ENCODE measurements around the gene CSMD2.

Gene CSMD2

GRCh38 chr1:33624261-33624990 lies 540.6 kb downstream of the CSMD2 start:
- DNase-seq = no peak

DNA sequence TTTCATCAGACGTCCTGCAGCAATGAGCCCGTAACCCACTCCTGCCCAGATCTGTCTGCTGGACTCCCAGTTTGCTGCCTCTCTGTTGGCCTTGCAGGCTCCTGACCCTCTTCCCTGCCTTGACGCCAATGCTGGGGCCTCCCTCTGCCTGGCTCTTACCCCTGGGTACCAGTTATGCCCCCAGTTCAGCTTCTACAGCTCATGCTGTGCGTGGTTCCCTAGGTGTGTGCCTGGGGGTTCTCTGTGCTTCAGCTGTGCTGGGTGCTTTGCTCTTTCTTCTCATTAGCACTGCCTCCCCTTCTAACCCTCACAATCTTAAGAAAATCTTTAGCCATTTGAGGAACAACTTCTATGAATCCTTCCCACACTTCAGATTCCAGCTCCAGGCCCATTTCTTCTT lies 541.2 kb downstream of the CSMD2 start:
- DNase-seq = no peak

DNA sequence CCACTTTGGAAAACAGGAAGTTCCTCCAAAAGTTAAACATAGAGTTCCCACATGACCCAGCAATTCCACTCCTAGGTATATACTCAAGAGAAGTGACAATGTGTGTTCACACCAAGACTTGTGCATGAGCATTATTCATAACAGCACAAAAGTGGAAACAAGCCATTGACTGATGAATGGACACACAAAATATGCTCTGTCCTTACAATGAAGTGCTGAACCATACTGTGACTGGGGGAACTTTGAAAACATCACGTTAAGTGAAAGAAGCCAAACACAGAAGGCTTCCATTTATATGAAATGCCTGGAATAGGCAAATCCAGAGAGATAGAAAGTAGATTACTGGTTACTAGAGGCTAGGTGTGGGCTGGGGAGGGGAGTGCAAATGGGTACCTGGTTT lies 542.3 kb downstream of the CSMD2 start:
- no peak for DNase-seq

DNA sequence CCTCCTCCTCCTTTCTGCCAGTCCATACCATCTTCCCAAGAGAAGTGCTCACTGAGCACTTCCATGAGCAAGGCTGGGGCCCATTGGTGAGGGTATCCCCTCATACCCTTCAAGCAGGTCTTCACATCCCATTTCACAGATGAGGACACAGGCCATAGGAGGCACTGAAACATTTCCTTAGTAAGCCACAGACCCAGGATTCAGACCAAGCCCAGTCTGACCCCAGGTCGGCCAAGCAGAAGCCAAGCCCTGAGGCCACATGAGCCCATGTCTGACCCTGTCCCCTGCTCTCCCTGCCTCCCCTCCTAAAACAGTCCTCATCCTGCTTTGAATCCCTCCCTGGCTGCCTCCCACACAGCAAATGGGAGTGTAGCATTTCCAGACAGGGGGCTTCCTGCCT lies 546.4 kb downstream of the CSMD2 start:
- DNase-seq = no peak

DNA sequence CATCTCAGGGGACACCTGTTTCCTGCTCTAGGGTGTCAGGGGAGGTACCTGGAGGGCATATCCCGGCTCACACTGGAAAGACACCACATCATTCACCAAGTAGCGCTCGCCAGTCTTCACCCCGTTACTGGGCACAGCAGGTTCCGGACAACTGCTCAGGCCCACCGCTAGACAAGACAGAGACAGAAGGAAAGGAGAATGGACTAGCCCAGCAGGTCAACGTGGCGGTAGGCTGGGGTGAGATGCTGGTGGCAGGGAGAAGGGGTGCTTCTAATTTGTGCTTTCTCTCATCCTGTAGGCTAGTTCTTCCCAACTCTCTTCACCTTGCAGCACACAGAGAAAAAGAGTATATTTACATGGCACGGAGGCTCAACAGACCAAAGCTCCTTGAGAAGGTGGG lies 547.6 kb downstream of the CSMD2 start:
- DNase-seq = no peak

- no peak for DNase-seq
Measured at GRCh38 chr1:33616780-33617179, 548.2 kb downstream of the CSMD2 start.

- DNase-seq = no peak
Measured at GRCh38 chr1:33615546-33615945, 549.5 kb downstream of the CSMD2 start.

DNA sequence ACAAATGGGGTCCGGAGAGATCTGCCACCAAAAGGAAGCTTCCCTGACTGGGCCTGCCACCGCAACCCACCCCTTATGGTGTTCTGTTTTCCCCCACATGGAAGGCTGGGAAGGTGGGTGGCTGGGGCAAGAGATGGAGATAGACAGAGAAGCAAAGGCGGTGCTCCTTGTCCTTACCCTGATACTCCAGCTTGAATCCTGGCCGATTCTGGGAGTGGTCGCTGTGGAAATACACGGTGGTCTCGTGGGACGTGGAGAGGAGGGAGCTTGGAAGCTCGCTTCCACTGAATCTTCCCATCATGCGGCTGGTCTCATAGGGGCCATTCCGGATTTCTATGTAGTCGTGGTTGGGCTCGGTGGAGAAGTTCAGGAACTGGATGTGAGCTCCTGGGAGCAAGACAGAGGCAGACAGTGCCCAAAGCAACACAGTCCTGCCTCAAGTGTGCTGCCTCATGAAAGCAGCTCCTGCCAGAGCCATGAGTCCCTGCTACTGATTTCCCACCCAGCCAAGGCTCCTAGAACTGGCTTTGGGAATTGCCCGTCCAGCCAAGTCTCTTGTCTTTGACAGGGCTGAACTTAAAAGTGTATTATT lies 554.1 kb downstream of the CSMD2 start:
- DNase-seq = no peak

DNA sequence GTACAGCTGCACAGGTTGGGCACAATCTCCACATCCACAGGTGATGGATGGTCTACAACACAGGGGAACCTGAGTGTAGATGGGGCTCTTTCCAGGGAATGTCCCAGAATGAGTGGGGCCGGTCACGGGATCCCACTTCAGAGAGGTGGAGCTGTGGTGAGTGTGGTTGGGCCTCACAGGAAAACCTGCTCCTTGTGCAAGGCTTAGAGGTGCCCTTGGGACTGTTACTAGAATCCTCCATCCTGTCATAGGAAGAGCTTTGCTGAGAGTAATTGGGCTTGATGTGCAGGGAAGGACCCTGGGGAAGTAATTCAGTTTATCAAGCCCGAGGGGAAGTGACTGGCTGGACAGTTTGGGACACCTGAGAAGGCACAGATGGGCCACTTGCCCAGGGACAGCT lies 554.6 kb downstream of the CSMD2 start:
- no peak for DNase-seq

GRCh38 chr1:33609739-33610138 lies 555.3 kb downstream of the CSMD2 start:
- no peak for DNase-seq

GRCh38 chr1:33608825-33609400 lies 556.1 kb downstream of the CSMD2 start:
- no peak for DNase-seq

GRCh38 chr1:33607444-33608005 lies 557.5 kb downstream of the CSMD2 start:
- no peak for DNase-seq

DNA sequence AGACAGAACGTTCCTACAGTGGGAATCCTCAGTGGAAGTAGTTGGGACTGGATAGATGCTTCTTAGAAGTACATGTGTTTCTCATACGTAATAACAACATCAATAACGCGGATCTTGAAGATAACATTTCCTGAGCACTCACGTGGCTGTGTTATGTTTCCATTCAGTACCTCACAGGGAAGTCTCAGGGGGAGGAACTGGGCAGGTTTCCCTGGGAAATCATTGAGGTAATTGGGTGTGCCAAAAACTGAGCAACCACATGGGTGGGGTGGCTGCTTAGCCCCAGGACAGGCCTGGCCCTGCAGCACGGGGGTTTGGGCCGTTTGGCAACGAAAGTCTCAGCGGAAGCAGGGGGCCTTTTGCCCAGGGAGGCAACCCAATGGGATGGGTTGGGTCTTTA lies 558.8 kb downstream of the CSMD2 start:
- no peak for DNase-seq

DNA sequence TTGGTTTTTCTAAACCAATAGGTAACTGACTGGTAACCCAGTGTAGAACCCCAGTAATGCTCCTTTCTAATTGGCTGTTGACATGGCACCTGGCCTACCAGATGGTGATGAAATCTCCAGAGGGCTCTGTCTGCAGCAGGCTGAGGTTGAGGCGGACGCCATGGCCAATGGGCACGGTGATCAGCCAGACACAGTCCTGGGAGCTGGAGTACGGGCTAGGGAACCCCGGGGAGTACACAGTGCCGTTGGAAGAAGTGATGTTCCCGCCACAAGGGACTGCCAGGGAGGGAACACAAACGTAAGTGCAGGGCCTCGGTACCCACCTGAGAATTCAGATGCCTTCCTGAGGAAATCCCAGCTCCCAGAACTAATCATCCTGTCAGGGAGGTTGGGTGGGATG lies 562.8 kb downstream of the CSMD2 start:
- DNase-seq = no peak

GRCh38 chr1:33601751-33602150 lies 563.3 kb downstream of the CSMD2 start:
- no peak for DNase-seq

- no peak for DNase-seq
Measured at GRCh38 chr1:33599516-33600115, 565.4 kb downstream of the CSMD2 start.

- no peak for DNase-seq
Measured at GRCh38 chr1:33588726-33589125, 576.3 kb downstream of the CSMD2 start.

GRCh38 chr1:33586795-33587194 lies 578.2 kb downstream of the CSMD2 start:
- DNase-seq = no peak

- DNase-seq = no peak
Measured at GRCh38 chr1:33586106-33586505, 578.9 kb downstream of the CSMD2 start.

GRCh38 chr1:33583567-33583966 lies 581.5 kb downstream of the CSMD2 start:
- no peak for DNase-seq

DNA sequence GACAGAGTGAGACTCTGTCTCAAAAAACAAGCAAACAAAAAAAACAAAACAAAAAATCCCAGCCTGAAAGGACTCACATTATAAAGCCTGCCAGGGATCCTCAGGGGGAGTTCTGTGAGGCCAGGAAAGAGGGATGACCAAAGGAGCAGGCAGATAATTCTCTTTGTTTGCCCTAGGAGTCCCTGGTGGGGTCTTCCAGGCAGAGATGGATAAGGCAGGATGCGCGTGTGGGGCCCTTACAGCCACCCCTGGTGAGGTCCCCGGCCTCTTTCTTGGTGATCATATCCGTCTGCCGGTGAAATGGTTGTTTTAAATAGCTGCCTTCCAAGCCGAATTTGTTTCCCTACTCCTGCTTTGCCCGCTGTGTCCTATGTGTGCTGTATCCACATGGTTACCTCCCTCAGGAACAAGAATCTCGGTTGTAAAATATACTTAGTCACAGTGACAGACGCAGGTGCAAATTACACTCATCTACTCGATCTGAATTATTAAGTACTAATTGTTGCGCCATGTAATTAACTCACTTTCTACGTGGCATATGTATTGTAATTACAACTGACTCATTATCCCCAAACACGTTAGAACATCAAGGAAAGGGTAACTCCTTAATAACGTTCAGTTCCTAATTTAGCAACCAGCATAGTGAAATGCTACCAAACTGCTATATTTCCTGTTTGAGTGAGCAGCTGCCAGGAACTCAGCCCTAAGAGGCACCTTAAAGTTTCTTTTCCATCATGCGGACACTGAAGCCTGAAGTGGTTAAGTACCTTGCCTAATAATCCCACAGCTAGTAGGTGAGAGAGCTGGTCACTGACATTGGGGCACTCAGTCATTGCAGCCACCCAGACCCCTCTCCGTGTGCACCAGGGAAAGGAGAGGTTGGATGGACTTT lies 586.2 kb downstream of the CSMD2 start:
- DNase-seq = no peak

DNA sequence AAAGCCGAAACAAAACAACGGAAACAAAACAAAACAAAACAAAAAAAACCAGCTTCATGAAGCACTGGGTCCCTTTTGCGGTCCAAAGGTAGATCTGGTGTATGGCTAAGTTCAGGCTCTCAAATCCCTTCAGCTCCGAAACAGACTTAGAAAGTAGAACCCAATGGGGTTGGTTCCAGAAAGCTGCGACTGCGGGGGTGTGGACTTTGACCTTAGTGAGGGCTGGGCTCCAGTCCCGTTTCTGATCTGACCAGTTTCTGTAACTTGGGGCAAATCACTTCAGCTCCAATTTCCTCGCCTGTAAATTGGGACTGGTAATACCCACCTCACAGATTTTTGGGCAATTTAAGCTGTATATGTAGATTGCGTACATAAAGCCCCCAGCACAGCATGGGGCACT lies 587.4 kb downstream of the CSMD2 start:
- DNase-seq = no peak
